HUES64 (cell line): ENCODE data around the gene SFXN5.
"Not testable (repeated sequence)": the region's sequence is repeated elsewhere in the genome, so short reads cannot be mapped to it uniquely, and the experiment has no call there.

Experiments used
- H3K27ac ChIP-seq: 2 replicates; pipeline ENCODE4 v1.7.0; 2013; ENCODE audit warnings: low read depth, low read length, inconsistent platforms
- H3K27me3 ChIP-seq: 2 replicates; pipeline ENCODE4 v1.6.1; 2013; ENCODE audit warnings: mild to moderate bottlenecking, low read length; ENCODE audit not compliant: insufficient read depth
- H3K36me3 ChIP-seq: 2 replicates; pipeline ENCODE4 v1.6.1; 2013; ENCODE audit warnings: mild to moderate bottlenecking, low read length; ENCODE audit not compliant: insufficient read depth
- H3K4me1 ChIP-seq: 2 replicates; pipeline ENCODE4 v1.6.1; 2013; ENCODE audit warnings: mild to moderate bottlenecking, low read length, moderate library complexity; ENCODE audit not compliant: insufficient read depth
- H3K4me3 ChIP-seq: 2 replicates; pipeline ENCODE4 v1.5.1; 2013; ENCODE audit warnings: mild to moderate bottlenecking, low read length, moderate library complexity
- H3K9ac ChIP-seq: 2 replicates; pipeline ENCODE4 v1.6.1; 2013; ENCODE audit warnings: mild to moderate bottlenecking, low read depth, low read length
- H3K9me3 ChIP-seq: 2 replicates; pipeline ENCODE4 v1.6.1; 2013; ENCODE audit warnings: low read depth, low read length; ENCODE audit not compliant: insufficient read depth
- WGBS: fragments of 150-250, 120-280 bp; methylation state at CpG from one replicate; pipeline ENCODE4 v1.1.7; 2013; ENCODE audit warnings: missing lambda C conversion rate; 5-methylcytosine and 5-hydroxymethylcytosine counted together

SFXN5 gene

GRCh38 chr2:72911256-72911655, 160.3 kb downstream of the SFXN5 start:
- Histone ChIP-seq H3K4me3 (no peak overlapping the region), H3K9me3 (peaks cover 3% of the 10 kb centered on the region; the same call in 1 of the 2 replicates), H3K27me3 (peaks cover 95% of the 10 kb centered on the region), H3K4me1 (peaks cover 20% of the 10 kb centered on the region), H3K27ac (no peak overlapping the region), H3K36me3 (no peaks in the 10 kb centered on the region), H3K9ac (no peak overlapping the region)
- whole genome bisulfite sequencing: 50% methylated on average over 1 of the region's 1 CpG

DNA sequence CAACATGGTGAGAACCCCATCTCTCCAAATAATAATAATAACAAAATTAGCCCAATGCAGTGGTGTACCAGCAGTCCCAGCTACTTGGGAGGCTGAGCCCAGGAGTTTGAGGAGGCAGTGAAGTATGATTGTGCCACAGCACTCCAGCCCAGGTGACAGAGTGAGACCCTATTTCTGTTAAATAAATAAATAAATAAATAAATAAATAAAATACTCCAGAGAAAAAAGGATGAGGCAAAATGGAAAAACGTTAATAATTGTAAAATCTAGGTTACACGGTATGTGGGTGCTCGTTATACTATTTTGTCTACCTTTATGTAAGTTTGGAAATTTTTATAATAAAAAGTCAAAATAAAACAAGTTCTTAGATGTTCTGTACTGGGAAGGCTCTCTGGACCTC, 162.8 kb downstream of the SFXN5 start:
- Histone ChIP-seq H3K36me3 (no peaks in the 10 kb centered on the region), H3K4me3 (no peak overlapping the region), H3K9me3 (peaks cover 5% of the 10 kb centered on the region; the same call in 1 of the 2 replicates), H3K9ac (no peak overlapping the region), H3K27ac (no peak overlapping the region), H3K4me1 (0 out of 2 replicates have a peak, but pooled peaks cover 5% of the 10 kb centered on the region), H3K27me3 (peaks cover 93% of the 10 kb centered on the region)
- 78% methylated on average over 3 of the region's 3 CpGs for WGBS

DNA sequence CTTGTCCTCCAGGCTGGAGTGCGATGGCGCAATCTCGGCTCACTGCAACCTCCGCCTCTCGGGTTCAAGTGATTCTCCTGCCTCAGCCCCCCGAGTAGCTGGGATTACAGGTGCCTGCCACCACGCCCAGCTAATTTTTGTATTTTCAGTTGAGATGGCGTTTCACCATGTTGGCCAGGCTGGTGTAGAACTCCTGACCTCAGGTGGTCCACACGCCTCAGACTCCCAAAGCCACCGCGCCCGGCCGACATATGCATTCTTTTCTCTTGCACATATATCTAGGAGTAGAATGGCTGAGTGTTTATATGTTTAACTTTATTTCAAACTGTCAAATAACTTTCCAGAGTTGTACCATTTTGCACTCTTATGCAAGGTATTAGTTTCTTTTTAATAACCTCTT, 164.1 kb downstream of the SFXN5 start:
- H3K27me3 ChIP-seq: peaks cover 93% of the 10 kb centered on the region
- not testable (repeated sequence) for H3K4me1 ChIP-seq, H3K9me3 ChIP-seq, H3K27ac ChIP-seq, H3K36me3 ChIP-seq, H3K4me3 ChIP-seq, H3K9ac ChIP-seq
- WGBS: 91% methylated on average over 13 of the region's 13 CpGs

GRCh38 chr2:72901426-72901825, 170.1 kb downstream of the SFXN5 start:
- Histone ChIP-seq H3K4me3 (no peak overlapping the region), H3K27ac (no peak overlapping the region), H3K36me3 (no peaks in the 10 kb centered on the region), H3K4me1 (no peaks in the 10 kb centered on the region), H3K27me3 (peaks cover 89% of the 10 kb centered on the region), H3K9ac (no peak overlapping the region), H3K9me3 (peaks cover 4% of the 10 kb centered on the region; the same call in 1 of the 2 replicates)
- 71% methylated on average over 3 of the region's 3 CpGs for WGBS

DNA sequence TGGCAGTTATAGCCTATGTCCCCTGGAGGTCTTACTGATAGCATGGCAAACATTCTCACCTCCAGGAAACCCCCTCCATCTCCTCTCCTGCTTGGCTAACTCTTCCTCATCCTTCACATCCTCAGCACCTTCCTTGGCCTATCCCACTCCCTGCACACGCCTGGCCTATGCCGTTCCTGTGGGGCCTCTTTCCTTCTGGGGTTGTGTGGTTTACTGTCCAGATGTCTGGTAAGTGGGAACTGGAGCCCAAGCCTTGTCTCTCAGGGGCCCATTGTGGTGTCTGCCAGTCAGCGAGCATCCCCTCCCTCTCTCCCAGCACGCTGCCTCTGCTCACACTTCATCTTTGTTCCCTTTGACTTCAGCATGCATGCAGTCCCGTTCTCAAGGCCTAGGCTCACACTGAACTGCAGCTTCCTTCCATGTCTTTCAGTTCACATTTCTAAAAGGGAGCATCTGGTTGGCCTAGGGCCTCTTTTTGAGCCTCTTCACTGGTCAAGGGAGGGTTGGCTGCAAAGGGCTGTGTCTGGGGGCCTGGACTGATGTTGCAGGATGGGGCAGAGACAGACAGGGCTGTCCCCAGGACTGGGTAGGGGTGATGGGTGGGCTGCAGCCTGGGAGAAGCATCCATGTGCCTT, 171.2 kb downstream of the SFXN5 start:
- H3K9ac ChIP-seq: no peak overlapping the region
- no peak overlapping the region for H3K27ac ChIP-seq
- H3K27me3 ChIP-seq: peaks cover 91% of the 10 kb centered on the region
- H3K9me3 ChIP-seq: no peaks in the 10 kb centered on the region
- H3K36me3 ChIP-seq: no peaks in the 10 kb centered on the region
- peaks cover 5% of the 10 kb centered on the region; the same call in 1 of the 2 replicates for H3K4me1 ChIP-seq
- 86% methylated on average over 5 of the region's 5 CpGs for WGBS
- no peak overlapping the region for H3K4me3 ChIP-seq

DNA sequence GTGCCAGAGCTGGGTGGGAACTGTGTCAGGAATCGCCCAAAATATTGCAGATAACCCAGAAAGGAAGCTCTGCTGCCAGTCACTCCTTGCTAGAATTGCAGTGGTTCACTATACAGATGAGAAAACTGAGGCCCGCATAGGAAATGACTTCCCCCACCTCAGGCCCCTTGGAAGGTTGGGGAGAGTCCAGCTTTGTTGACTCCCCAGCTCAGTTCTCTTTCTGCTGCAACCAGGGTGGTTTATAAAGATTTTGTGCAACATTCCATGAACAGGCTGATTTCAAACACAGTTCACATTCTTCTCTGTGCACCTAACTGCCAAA, 173.0 kb downstream of the SFXN5 start:
- Histone ChIP-seq H3K9me3 (no peaks in the 10 kb centered on the region), H3K4me1 (peaks cover 10% of the 10 kb centered on the region; the same call in 1 of the 2 replicates), H3K4me3 (no peak overlapping the region), H3K36me3 (no peaks in the 10 kb centered on the region), H3K27me3 (peaks cover 91% of the 10 kb centered on the region), H3K9ac (no peak overlapping the region), H3K27ac (no peak overlapping the region)
- 77% methylated on average over 2 of the region's 2 CpGs for WGBS

DNA sequence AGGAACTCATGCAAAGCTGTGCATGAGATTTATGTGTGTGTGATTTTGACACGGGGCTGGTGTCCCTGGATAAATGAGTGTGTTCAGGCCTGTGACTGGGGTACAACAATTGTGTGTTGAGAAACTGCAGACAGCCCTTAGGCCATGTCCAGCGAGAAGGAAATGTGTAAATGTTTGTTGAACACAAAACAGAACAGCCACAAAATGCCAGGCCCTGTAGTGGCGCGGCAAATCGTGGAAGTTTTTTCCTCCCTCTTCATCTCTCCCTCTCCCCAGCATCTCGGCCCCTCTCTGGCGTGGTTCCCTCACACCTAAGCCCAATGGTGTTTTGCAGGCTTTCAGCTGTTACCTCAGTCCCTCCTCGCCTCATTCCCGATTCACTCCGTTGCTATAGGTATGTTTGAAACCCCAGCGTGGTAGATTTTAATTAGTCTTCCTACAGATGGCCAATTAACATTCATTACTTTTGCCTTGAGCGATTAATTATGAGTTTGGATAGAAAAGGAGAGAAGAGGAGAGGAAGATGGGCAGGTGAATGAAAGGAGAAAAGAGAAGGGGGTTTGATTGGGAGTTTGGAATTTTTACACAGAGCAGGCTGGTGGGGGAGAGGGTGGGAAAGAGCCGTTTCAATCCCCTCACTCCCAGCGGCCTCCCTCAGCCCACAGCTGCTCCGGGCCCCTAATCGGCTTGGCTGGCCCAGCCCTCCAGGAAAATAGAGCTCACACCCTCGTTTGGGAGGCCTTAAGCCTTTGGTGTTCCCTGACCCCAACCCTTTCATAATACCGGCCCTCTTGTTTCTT, 173.5 kb downstream of the SFXN5 start:
- 71% methylated on average over 18 of the region's 18 CpGs for WGBS
- Histone ChIP-seq H3K9me3 (no peaks in the 10 kb centered on the region), H3K36me3 (no peaks in the 10 kb centered on the region), H3K4me3 (no peak overlapping the region), H3K9ac (no peak overlapping the region), H3K27ac (no peak overlapping the region), H3K4me1 (peaks cover 10% of the 10 kb centered on the region; the same call in 1 of the 2 replicates), H3K27me3 (peaks cover 89% of the 10 kb centered on the region)

GRCh38 chr2:72896446-72896845, 175.1 kb downstream of the SFXN5 start:
- H3K27me3 ChIP-seq: peaks cover 74% of the 10 kb centered on the region
- H3K9ac ChIP-seq: no peak overlapping the region
- peaks cover 10% of the 10 kb centered on the region; the same call in 1 of the 2 replicates for H3K4me1 ChIP-seq
- no peak overlapping the region for H3K4me3 ChIP-seq
- H3K9me3 ChIP-seq: no peaks in the 10 kb centered on the region
- H3K27ac ChIP-seq: no peak overlapping the region
- 95% methylated on average over 3 of the region's 4 CpGs for WGBS
- H3K36me3 ChIP-seq: no peaks in the 10 kb centered on the region

DNA sequence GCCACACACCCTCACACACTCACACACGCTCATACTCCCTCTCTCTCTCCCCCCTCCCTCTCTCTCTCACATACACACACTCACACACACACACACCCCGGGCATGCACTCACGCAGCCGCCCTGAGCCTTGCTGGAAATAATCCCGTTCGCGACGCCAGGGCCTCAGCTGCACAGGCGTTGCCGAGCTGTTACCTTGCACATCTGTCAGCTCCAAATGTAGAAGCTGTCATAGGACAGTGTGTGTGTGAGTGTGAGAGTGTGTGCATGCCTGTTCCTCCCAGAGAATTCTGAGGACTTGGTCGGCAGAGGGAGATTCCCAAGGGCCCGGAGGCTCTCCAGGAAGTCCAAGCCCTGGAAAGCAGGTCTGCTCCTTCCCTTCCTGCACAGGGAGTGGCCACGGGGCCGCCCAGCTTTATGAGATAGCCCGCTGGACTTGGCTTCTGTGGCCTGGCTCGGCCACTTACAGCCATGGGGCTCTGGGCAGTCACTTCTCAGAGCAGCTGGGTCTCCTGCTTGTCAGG, 175.7 kb downstream of the SFXN5 start:
- no peak overlapping the region for H3K27ac ChIP-seq
- peaks cover 68% of the 10 kb centered on the region for H3K27me3 ChIP-seq
- H3K9ac ChIP-seq: no peak overlapping the region
- 65% methylated on average over 16 of the region's 16 CpGs for WGBS
- H3K4me3 ChIP-seq: no peak overlapping the region
- H3K9me3 ChIP-seq: no peaks in the 10 kb centered on the region
- no peaks in the 10 kb centered on the region for H3K36me3 ChIP-seq
- H3K4me1 ChIP-seq: peaks cover 10% of the 10 kb centered on the region; the same call in 1 of the 2 replicates

- WGBS: 29% methylated on average over 4 of the region's 4 CpGs
- Histone ChIP-seq H3K4me3 (no peak overlapping the region), H3K9ac (no peak overlapping the region), H3K4me1 (peaks cover 10% of the 10 kb centered on the region; the same call in 1 of the 2 replicates), H3K36me3 (no peaks in the 10 kb centered on the region), H3K9me3 (no peaks in the 10 kb centered on the region), H3K27me3 (peaks cover 61% of the 10 kb centered on the region), H3K27ac (no peak overlapping the region)
Measured at GRCh38 chr2:72895154-72895553, 176.4 kb downstream of the SFXN5 start.

DNA sequence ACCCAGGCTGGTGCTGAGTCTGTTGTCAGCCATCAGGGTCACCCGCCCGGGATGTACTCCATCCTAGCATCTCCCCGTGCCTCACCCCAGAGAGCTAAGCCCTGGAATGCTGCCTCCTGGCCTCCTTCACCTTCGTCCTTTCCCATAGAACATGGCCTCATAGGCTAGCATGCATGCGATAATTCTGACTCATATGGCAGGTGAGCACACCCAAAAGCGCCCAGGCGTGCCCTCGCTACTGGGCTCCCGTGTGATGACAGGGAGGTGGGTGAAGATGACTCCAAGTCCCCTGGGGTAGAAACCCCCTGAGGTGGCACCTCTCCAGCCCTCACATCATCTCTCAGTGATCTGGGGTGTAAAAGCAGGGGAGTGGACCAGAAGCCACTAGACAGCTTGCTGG, 177.0 kb downstream of the SFXN5 start:
- Histone ChIP-seq H3K4me3 (no peak overlapping the region), H3K9me3 (no peaks in the 10 kb centered on the region), H3K36me3 (no peaks in the 10 kb centered on the region), H3K9ac (no peak overlapping the region), H3K4me1 (peaks cover 10% of the 10 kb centered on the region; the same call in 1 of the 2 replicates), H3K27ac (no peak overlapping the region), H3K27me3 (peaks cover 65% of the 10 kb centered on the region)
- 94% methylated on average over 9 of the region's 9 CpGs for WGBS
